ENCODE results near the gene FANCC.
"Not testable (repeated sequence)": the region's sequence is repeated elsewhere in the genome, so short reads cannot be mapped to it uniquely, and the experiment has no call there.

FANCC gene

GRCh38 chr9:95330720-95331404, 13.4 kb upstream of the FANCC start:
- ATAC-seq (ENCODE audit: insufficient read depth, low read depth) (no peak), DNase-seq (no peak)
- Histone ChIP-seq H3K27me3 (ENCODE audit: insufficient read depth, low read length, poor library complexity) (no peaks in the 10 kb centered on the region), H3K27ac (ENCODE audit: low read length) (no peak overlapping the region), H3K79me2 (ENCODE audit: insufficient read depth, low read length) (no peaks in the 10 kb centered on the region), H3K4me2 (ENCODE audit: insufficient read depth, low read length) (no peak overlapping the region), H4K20me1 (ENCODE audit: insufficient read depth, low read length) (no peaks in the 10 kb centered on the region), H2AFZ (ENCODE audit: low read depth, low read length) (no peak overlapping the region), H3K9me3 (ENCODE audit: insufficient read depth, low read length, severe bottlenecking) (peaks cover 7% of the 10 kb centered on the region), H3K4me3 (ENCODE audit: low read depth in 1 of 2, low read length in 2 of 2) (no peak overlapping the region), H3K4me1 (ENCODE audit: insufficient read depth, low read length) (no peaks in the 10 kb centered on the region), H3K36me3 (ENCODE audit: insufficient read depth, low read length) (no peaks in the 10 kb centered on the region), H3K9ac (ENCODE audit: low read depth, low read length) (no peak overlapping the region)
- no peak for TF ChIP-seq EZH2 (IDR thresholded peaks at IDR 0.05; ENCODE audit: borderline replicate concordance, low read depth, low read length, severe bottlenecking)
- no peak for TF ChIP-seq CTCF (IDR thresholded peaks at IDR 0.05; ENCODE audit: borderline replicate concordance, extremely low read depth, low read length, poor library complexity, severe bottlenecking)

DNA sequence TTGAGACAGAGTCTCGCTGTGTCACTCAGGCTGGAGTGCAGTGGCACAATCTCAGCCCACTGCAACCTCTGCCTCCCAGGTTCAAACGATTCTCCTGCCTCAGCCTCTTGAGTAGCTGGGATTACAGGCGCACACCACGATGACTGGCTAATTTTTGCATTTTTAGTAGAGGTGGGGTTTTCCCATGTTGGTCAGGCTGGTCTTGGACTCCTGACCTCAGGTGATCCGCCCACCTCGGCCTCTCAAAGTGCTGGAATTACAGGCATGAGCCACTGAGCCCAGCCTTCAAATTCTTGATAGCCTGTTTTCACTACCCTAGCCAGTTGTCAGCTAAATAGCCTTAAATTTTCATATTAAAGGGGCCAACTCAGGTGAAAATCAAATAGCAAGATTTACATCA, 11.6 kb upstream of the FANCC start:
- H3K9ac ChIP-seq (ENCODE audit: low read depth, low read length); H3K4me3 ChIP-seq (ENCODE audit: low read depth in 1 of 2, low read length in 2 of 2); H4K20me1 ChIP-seq (ENCODE audit: insufficient read depth, low read length); H3K4me1 ChIP-seq (ENCODE audit: insufficient read depth, low read length); H3K36me3 ChIP-seq (ENCODE audit: insufficient read depth, low read length); H3K4me2 ChIP-seq (ENCODE audit: insufficient read depth, low read length); H3K79me2 ChIP-seq (ENCODE audit: insufficient read depth, low read length); H2AFZ ChIP-seq (ENCODE audit: low read depth, low read length); H3K27ac ChIP-seq (ENCODE audit: low read length); DNase-seq; H3K27me3 ChIP-seq (ENCODE audit: insufficient read depth, low read length, poor library complexity); ATAC-seq (ENCODE audit: insufficient read depth, low read depth): not testable (repeated sequence)
- peaks cover 11% of the 10 kb centered on the region for H3K9me3 ChIP-seq (ENCODE audit: insufficient read depth, low read length, severe bottlenecking)

- H3K4me3 ChIP-seq (ENCODE audit: low read depth in 1 of 2, low read length in 2 of 2) = no peak overlapping the region
- H3K36me3 ChIP-seq (ENCODE audit: insufficient read depth, low read length) = no peaks in the 10 kb centered on the region
- no peak for TF ChIP-seq EZH2 (IDR thresholded peaks at IDR 0.05; ENCODE audit: borderline replicate concordance, low read depth, low read length, severe bottlenecking)
- TF ChIP-seq CTCF (IDR thresholded peaks at IDR 0.05; ENCODE audit: borderline replicate concordance, extremely low read depth, low read length, poor library complexity, severe bottlenecking) = no peak
- no peak overlapping the region for H2AFZ ChIP-seq (ENCODE audit: low read depth, low read length)
- H3K9ac ChIP-seq (ENCODE audit: low read depth, low read length) = no peak overlapping the region
- no peaks in the 10 kb centered on the region for H3K79me2 ChIP-seq (ENCODE audit: insufficient read depth, low read length)
- no peak overlapping the region for H3K4me2 ChIP-seq (ENCODE audit: insufficient read depth, low read length)
- H3K9me3 ChIP-seq (ENCODE audit: insufficient read depth, low read length, severe bottlenecking) = peaks cover 14% of the 10 kb centered on the region
- ATAC-seq (ENCODE audit: insufficient read depth, low read depth) (no peak), DNase-seq (no peak)
- H3K27ac ChIP-seq (ENCODE audit: low read length) = no peak overlapping the region
- no peaks in the 10 kb centered on the region for H4K20me1 ChIP-seq (ENCODE audit: insufficient read depth, low read length)
- no peaks in the 10 kb centered on the region for H3K27me3 ChIP-seq (ENCODE audit: insufficient read depth, low read length, poor library complexity)
- no peaks in the 10 kb centered on the region for H3K4me1 ChIP-seq (ENCODE audit: insufficient read depth, low read length)
Observed at GRCh38 chr9:95327239-95327865, 9.8 kb upstream of the FANCC start.

GRCh38 chr9:95325221-95325620, 7.7 kb upstream of the FANCC start:
- no peak for TF ChIP-seq CTCF (IDR thresholded peaks at IDR 0.05; ENCODE audit: borderline replicate concordance, extremely low read depth, low read length, poor library complexity, severe bottlenecking)
- TF ChIP-seq EZH2 (IDR thresholded peaks at IDR 0.05; ENCODE audit: borderline replicate concordance, low read depth, low read length, severe bottlenecking) = no peak
- Histone ChIP-seq H3K36me3 (ENCODE audit: insufficient read depth, low read length) (no peaks in the 10 kb centered on the region), H3K4me3 (ENCODE audit: low read depth in 1 of 2, low read length in 2 of 2) (no peak overlapping the region), H3K27ac (ENCODE audit: low read length) (no peak overlapping the region), H3K4me2 (ENCODE audit: insufficient read depth, low read length) (no peak overlapping the region), H3K4me1 (ENCODE audit: insufficient read depth, low read length) (no peaks in the 10 kb centered on the region), H3K9ac (ENCODE audit: low read depth, low read length) (no peak overlapping the region), H3K79me2 (ENCODE audit: insufficient read depth, low read length) (no peaks in the 10 kb centered on the region), H2AFZ (ENCODE audit: low read depth, low read length) (no peak overlapping the region), H3K27me3 (ENCODE audit: insufficient read depth, low read length, poor library complexity) (no peaks in the 10 kb centered on the region), H4K20me1 (ENCODE audit: insufficient read depth, low read length) (no peaks in the 10 kb centered on the region), H3K9me3 (ENCODE audit: insufficient read depth, low read length, severe bottlenecking) (peaks cover 14% of the 10 kb centered on the region)
- no peak for ATAC-seq (ENCODE audit: insufficient read depth, low read depth)
- no peak for DNase-seq

All from DND-41 (cell line).